Karpas-422 (cell line): ENCODE results near the gene MYO7B. TPM values are rescaled to one million over a fixed set of nuclear protein-coding genes. Genes with fewer than 3 reads are reported as not detected.

Experiments used
- DNase-seq: peaks from one replicate; pipeline ENCODE4 v3.0.0-alpha.2; 2015
- H2AFZ ChIP-seq: fragments of 200-600 bp; sonication (generic); 2 replicates; pipeline ENCODE4 v1.6.1; 2014; ENCODE audit warnings: antibody characterized with exemption, low read length, mixed read lengths
- H3K27ac ChIP-seq: fragments of 200-600 bp; sonication (generic); 2 replicates; pipeline ENCODE4 v1.5.1; 2014; ENCODE audit warnings: mild to moderate bottlenecking, low read length, moderate library complexity
- H3K27me3 ChIP-seq: fragments of 200-600 bp; sonication (generic); 2 replicates; pipeline ENCODE4 v1.6.1; 2014; ENCODE audit warnings: low read length, mixed read lengths
- H3K36me3 ChIP-seq: fragments of 200-600 bp; sonication (generic); 2 replicates; pipeline ENCODE4 v1.6.1; 2014; ENCODE audit warnings: low read length, mixed read lengths; ENCODE audit not compliant: insufficient read depth
- H3K4me1 ChIP-seq: fragments of 200-600 bp; sonication (generic); 2 replicates; pipeline ENCODE4 v1.6.1; 2014; ENCODE audit warnings: mild to moderate bottlenecking, low read length, mixed read lengths
- H3K4me2 ChIP-seq: fragments of 200-600 bp; sonication (generic); 2 replicates; pipeline ENCODE4 v1.6.1; 2014; ENCODE audit warnings: low read length, low read depth, mild to moderate bottlenecking; ENCODE audit not compliant: poor library complexity, severe bottlenecking
- H3K4me3 ChIP-seq: fragments of 200-600 bp; sonication (generic); 2 replicates; pipeline ENCODE4 v1.5.1; 2014; ENCODE audit warnings: mild to moderate bottlenecking, antibody characterized with exemption, low read length, mixed read lengths
- H3K79me2 ChIP-seq: fragments of 200-600 bp; sonication (generic); 2 replicates; pipeline ENCODE4 v1.6.1; 2014; ENCODE audit warnings: mild to moderate bottlenecking, low read length, mixed read lengths
- H3K9ac ChIP-seq: fragments of 200-600 bp; sonication (generic); 2 replicates; pipeline ENCODE4 v1.6.0; 2014; ENCODE audit warnings: low read length
- H3K9me2 ChIP-seq: fragments of 200-600 bp; sonication (generic), shearing (Covaris generic); replicated peaks from 2 replicates; pipeline ENCODE4 v1.6.0; 2014; ENCODE audit warnings: mild to moderate bottlenecking, low read length, moderate library complexity; ENCODE audit not compliant: insufficient read depth
- H3K9me3 ChIP-seq: fragments of 300-700, 200-600 bp; sonication (generic); 2 replicates; pipeline ENCODE4 v1.6.1; 2014; ENCODE audit warnings: low read length, mixed read lengths
- H4K20me1 ChIP-seq: fragments of 200-600 bp; sonication (generic); 2 replicates; pipeline ENCODE4 v1.6.1; 2014; ENCODE audit warnings: mild to moderate bottlenecking, antibody characterized with exemption, low read length, low read depth; ENCODE audit not compliant: insufficient read depth
- total RNA-seq: library from RNA; depleted of rRNA; stranded (reverse); fragments of >200 nt; shearing (Covaris generic); gene quantifications from 2 replicates; pipeline ENCODE4 v1.2.3, GENCODE V29; 2014; ENCODE audit warnings: low replicate concordance

MYO7B gene
- total RNA-seq, 1 experiment from 2014 or later = 3.0 TPM

- Histone ChIP-seq H3K79me2 (no peaks in the 10 kb centered on the region), H3K4me1 (no peaks in the 10 kb centered on the region), H3K9me3 (no peaks in the 10 kb centered on the region), H4K20me1 (no peaks in the 10 kb centered on the region), H3K27me3 (0 out of 2 replicates have a peak, but pooled peaks cover 4% of the 10 kb centered on the region), H3K4me2 (no peak overlapping the region), H3K27ac (no peak overlapping the region), H3K9me2 (no peaks in the 10 kb centered on the region), H3K9ac (no peak overlapping the region), H3K36me3 (no peaks in the 10 kb centered on the region), H3K4me3 (no peak overlapping the region), H2AFZ (no peak overlapping the region)
- no peak for DNase-seq
These were observed 133.6 kb downstream of the MYO7B start for GRCh38 chr2:127669056-127669455.

- no peaks in the 10 kb centered on the region for H3K4me1 ChIP-seq
- no peaks in the 10 kb centered on the region for H3K9me3 ChIP-seq
- no peak overlapping the region for H2AFZ ChIP-seq
- no peak overlapping the region for H3K4me3 ChIP-seq
- H3K9me2 ChIP-seq = no peaks in the 10 kb centered on the region
- no peak overlapping the region for H3K27ac ChIP-seq
- no peak overlapping the region for H3K4me2 ChIP-seq
- H3K9ac ChIP-seq = no peak overlapping the region
- no peaks in the 10 kb centered on the region for H3K36me3 ChIP-seq
- no peaks in the 10 kb centered on the region for H4K20me1 ChIP-seq
- DNase-seq = no peak
- H3K27me3 ChIP-seq = 0 out of 2 replicates have a peak, but pooled peaks cover 4% of the 10 kb centered on the region
- H3K79me2 ChIP-seq = no peaks in the 10 kb centered on the region
These were observed 134.8 kb downstream of the MYO7B start for GRCh38 chr2:127670055-127670956.

GRCh38 chr2:127670957-127671290, 135.4 kb downstream of the MYO7B start:
- H3K36me3 ChIP-seq = no peaks in the 10 kb centered on the region
- no peaks in the 10 kb centered on the region for H3K9me3 ChIP-seq
- H3K27ac ChIP-seq = no peak overlapping the region
- no peak overlapping the region for H3K9ac ChIP-seq
- no peaks in the 10 kb centered on the region for H3K79me2 ChIP-seq
- no peaks in the 10 kb centered on the region for H3K9me2 ChIP-seq
- DNase-seq = no peak
- H3K4me3 ChIP-seq = no peak overlapping the region
- H3K27me3 ChIP-seq = 0 out of 2 replicates have a peak, but pooled peaks cover 4% of the 10 kb centered on the region
- no peak overlapping the region for H2AFZ ChIP-seq
- no peak overlapping the region for H3K4me2 ChIP-seq
- no peaks in the 10 kb centered on the region for H3K4me1 ChIP-seq
- no peaks in the 10 kb centered on the region for H4K20me1 ChIP-seq

- Histone ChIP-seq H3K27me3 (0 out of 2 replicates have a peak, but pooled peaks cover 4% of the 10 kb centered on the region), H3K79me2 (no peaks in the 10 kb centered on the region), H4K20me1 (no peaks in the 10 kb centered on the region), H3K4me2 (no peak overlapping the region), H2AFZ (no peak overlapping the region), H3K9me2 (no peaks in the 10 kb centered on the region), H3K36me3 (no peaks in the 10 kb centered on the region), H3K4me3 (no peak overlapping the region), H3K4me1 (no peaks in the 10 kb centered on the region), H3K9ac (no peak overlapping the region), H3K9me3 (no peaks in the 10 kb centered on the region), H3K27ac (no peak overlapping the region)
- DNase-seq = no peak
These were observed 136.2 kb downstream of the MYO7B start for GRCh38 chr2:127671557-127672302.

- 0 out of 2 replicates have a peak, but pooled peaks cover 4% of the 10 kb centered on the region for H3K27me3 ChIP-seq
- no peak overlapping the region for H3K4me3 ChIP-seq
- no peaks in the 10 kb centered on the region for H3K9me2 ChIP-seq
- no peak overlapping the region for H2AFZ ChIP-seq
- H3K9ac ChIP-seq = no peak overlapping the region
- H3K27ac ChIP-seq = no peak overlapping the region
- no peaks in the 10 kb centered on the region for H3K79me2 ChIP-seq
- no peaks in the 10 kb centered on the region for H3K4me1 ChIP-seq
- no peak for DNase-seq
- no peaks in the 10 kb centered on the region for H3K36me3 ChIP-seq
- H3K4me2 ChIP-seq = no peak overlapping the region
- no peaks in the 10 kb centered on the region for H4K20me1 ChIP-seq
- no peaks in the 10 kb centered on the region for H3K9me3 ChIP-seq
These were observed 137.1 kb downstream of the MYO7B start for GRCh38 chr2:127672341-127673224.

GRCh38 chr2:127673291-127674069, 138.0 kb downstream of the MYO7B start:
- Histone ChIP-seq H3K4me1 (no peaks in the 10 kb centered on the region), H3K4me2 (no peak overlapping the region), H3K4me3 (no peak overlapping the region), H3K9ac (no peak overlapping the region), H3K36me3 (no peaks in the 10 kb centered on the region), H3K9me3 (no peaks in the 10 kb centered on the region), H3K27me3 (0 out of 2 replicates have a peak, but pooled peaks cover 4% of the 10 kb centered on the region), H4K20me1 (no peaks in the 10 kb centered on the region), H3K27ac (no peak overlapping the region), H2AFZ (no peak overlapping the region), H3K9me2 (no peaks in the 10 kb centered on the region), H3K79me2 (no peaks in the 10 kb centered on the region)
- DNase-seq = no peak

- no peaks in the 10 kb centered on the region for H3K9me2 ChIP-seq
These were observed 139.0 kb downstream of the MYO7B start for GRCh38 chr2:127674241-127675209.

More at GRCh38 chr2:127674241-127675209, 139.0 kb downstream of the MYO7B start:
- H3K4me1 ChIP-seq = no peaks in the 10 kb centered on the region
- no peaks in the 10 kb centered on the region for H3K36me3 ChIP-seq
- H3K27ac ChIP-seq = no peak overlapping the region
- H3K9ac ChIP-seq = no peak overlapping the region
- H4K20me1 ChIP-seq = no peaks in the 10 kb centered on the region
- no peak overlapping the region for H3K4me2 ChIP-seq
- H3K9me3 ChIP-seq = no peaks in the 10 kb centered on the region
- no peak for DNase-seq
- no peaks in the 10 kb centered on the region for H3K79me2 ChIP-seq
- no peak overlapping the region for H2AFZ ChIP-seq
- no peak overlapping the region for H3K4me3 ChIP-seq
- 0 out of 2 replicates have a peak, but pooled peaks cover 4% of the 10 kb centered on the region for H3K27me3 ChIP-seq
